Lung (tissue), 12 donors: Measurements from ENCODE around the gene ZDHHC1. TPM values are rescaled to one million over a fixed set of nuclear protein-coding genes. Genes with fewer than 3 reads are reported as not detected.

ENCODE experiments used
- ATAC-seq: fragments of 200-7000 bp; cut with Tn5 transposase; one replicate; pipeline ENCODE4 v1.9.1; 2020; ENCODE audit warnings: moderate number of reproducible peaks; ENCODE audit not compliant: insufficient read depth, low FRiP score
- DNase-seq, 3 donors: peaks; one replicate each; pipeline ENCODE4 v3.0.0-alpha.2; 2013 to 2017
- H3K27ac ChIP-seq, 2 donors: one replicate each; pipeline ENCODE4 v1.5.1; 2013; ENCODE audit warnings: mild to moderate bottlenecking in 2 of 2, moderate library complexity in 2 of 2, control low read depth in 1 of 2, inconsistent platforms in 1 of 2, low read depth in 1 of 2, low read length in 1 of 2
- H3K27me3 ChIP-seq, 3 donors: one replicate each; pipeline ENCODE4 v1.5.1; 2013; ENCODE audit warnings: low read length in 2 of 3; ENCODE audit not compliant: control insufficient read depth in 3 of 3, insufficient read depth in 3 of 3
- H3K36me3 ChIP-seq, 4 donors: one replicate each; pipeline ENCODE4 v1.5.1; 2013; ENCODE audit warnings: low read length in 4 of 4, mild to moderate bottlenecking in 1 of 4, moderate library complexity in 1 of 4; ENCODE audit not compliant: control insufficient read depth in 4 of 4, insufficient read depth in 4 of 4
- H3K4me1 ChIP-seq, 5 donors: one replicate each; pipeline ENCODE4 v1.5.1; 2013; ENCODE audit warnings: low read length in 5 of 5, mild to moderate bottlenecking in 2 of 5, moderate library complexity in 1 of 5; ENCODE audit not compliant: control insufficient read depth in 5 of 5, insufficient read depth in 5 of 5
- H3K4me3 ChIP-seq: one replicate; pipeline ENCODE4 v1.5.1; 2013; ENCODE audit warnings: mild to moderate bottlenecking, control low read depth, moderate library complexity
- H3K9ac ChIP-seq, 2 donors: one replicate each; pipeline ENCODE4 v1.5.1; 2013; ENCODE audit warnings: low read length in 2 of 2, control low read depth in 1 of 2; ENCODE audit not compliant: insufficient read depth in 1 of 2
- H3K9me3 ChIP-seq, 4 donors: one replicate each; pipeline ENCODE4 v1.5.1; 2013; ENCODE audit warnings: low read length in 3 of 4, mild to moderate bottlenecking in 1 of 4, moderate library complexity in 1 of 4; ENCODE audit not compliant: control insufficient read depth in 4 of 4, insufficient read depth in 3 of 4
- CTCF ChIP-seq: IDR thresholded peaks from 2 replicates; pipeline ENCODE4 v1.5.1; 2012; ENCODE audit warnings: mild to moderate bottlenecking; ENCODE audit errors: control extremely low read depth, extremely low read depth
- WGBS, 2 donors: extraction: QIAGEN DNeasy Blood & Tissue Kit; methylation state at CpG; one replicate each; pipeline ENCODE4 v1.1.7; 2013; 5-methylcytosine and 5-hydroxymethylcytosine counted together
- polyA plus RNA-seq, 2 donors: library from polyadenylated mRNA; stranded (reverse); fragments of 200-250 nt; gene quantifications; one replicate each; pipeline ENCODE4 v1.2.1, GENCODE V29; 2013
- total RNA-seq, 2 donors: library from RNA; depleted of rRNA in 1 of 2; stranded (reverse); fragments of >200 nt in 1 of 2; gene quantifications; one replicate each; pipeline ENCODE4 v1.2.1, GENCODE V29; 2014 to 2021
- donor health status: control.
- donor health status: control.
- donor health status: Bipolar disorder and iron deficiency.
- donor health status: healthy.
- donor health status: DM: yes; HTN: yes; CAD: no.

The ZDHHC1 gene
- total and polyA plus RNA-seq, 4 donors = 10.9 to 31.8 (median 21.2) TPM

DNA sequence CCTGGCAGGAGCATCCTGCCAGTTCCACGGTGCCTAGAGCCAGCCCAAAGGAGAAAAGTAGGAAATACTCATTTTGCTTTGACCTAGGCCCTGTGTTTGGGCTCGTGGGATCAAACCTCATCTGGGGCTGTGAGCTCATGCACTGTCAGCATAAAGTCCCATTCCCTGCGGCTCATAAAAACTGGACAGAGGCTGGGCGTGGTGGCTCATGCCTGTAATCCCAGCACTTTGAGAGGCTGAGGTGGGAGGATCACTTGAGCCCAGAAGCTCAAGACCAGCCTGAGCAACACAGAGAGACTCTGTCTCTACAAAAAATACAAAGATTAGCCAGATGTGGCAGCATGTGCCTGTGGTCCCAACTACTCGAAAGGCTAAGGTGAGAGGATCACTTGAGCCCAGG, 46.8 kb upstream of the ZDHHC1 start:
- ATAC-seq (no peak), DNase-seq (no peak)
- no peaks in the 10 kb centered on the region for H3K27me3 ChIP-seq
- no peaks in the 10 kb centered on the region for H3K9me3 ChIP-seq
- H3K27ac ChIP-seq = no peak overlapping the region
- H3K36me3 ChIP-seq = peaks cover 0 to 9% (median 0%) of the 10 kb centered on the region in 4 donors
- H3K4me3 ChIP-seq = no peak overlapping the region
- peaks cover 12 to 54% (median 18%) of the 10 kb centered on the region in 5 donors for H3K4me1 ChIP-seq
- no peak for TF ChIP-seq CTCF
- no peak overlapping the region for H3K9ac ChIP-seq
- 85 to 92% methylated on average over 5 of the region's 5 CpGs for WGBS, 2 donors

- H3K9me3 ChIP-seq = no peaks in the 10 kb centered on the region
- no peak for TF ChIP-seq CTCF
- peaks cover 12 to 61% (median 25%) of the 10 kb centered on the region in 5 donors for H3K4me1 ChIP-seq
- H3K9ac ChIP-seq = no peak overlapping the region
- H3K36me3 ChIP-seq = peaks cover 0 to 9% (median 0%) of the 10 kb centered on the region in 4 donors
- H3K27me3 ChIP-seq = no peaks in the 10 kb centered on the region
- 90% methylated on average over 5 of the region's 5 CpGs for WGBS, 2 donors
- DNase-seq = no peak
- ATAC-seq = no peak
- H3K4me3 ChIP-seq = no peak overlapping the region
- peak overlapping the region in 1 of 2 donors; percentile 37 for H3K27ac ChIP-seq
Observed at GRCh38 chr16:67462279-67462655, 46.0 kb upstream of the ZDHHC1 start.

DNA sequence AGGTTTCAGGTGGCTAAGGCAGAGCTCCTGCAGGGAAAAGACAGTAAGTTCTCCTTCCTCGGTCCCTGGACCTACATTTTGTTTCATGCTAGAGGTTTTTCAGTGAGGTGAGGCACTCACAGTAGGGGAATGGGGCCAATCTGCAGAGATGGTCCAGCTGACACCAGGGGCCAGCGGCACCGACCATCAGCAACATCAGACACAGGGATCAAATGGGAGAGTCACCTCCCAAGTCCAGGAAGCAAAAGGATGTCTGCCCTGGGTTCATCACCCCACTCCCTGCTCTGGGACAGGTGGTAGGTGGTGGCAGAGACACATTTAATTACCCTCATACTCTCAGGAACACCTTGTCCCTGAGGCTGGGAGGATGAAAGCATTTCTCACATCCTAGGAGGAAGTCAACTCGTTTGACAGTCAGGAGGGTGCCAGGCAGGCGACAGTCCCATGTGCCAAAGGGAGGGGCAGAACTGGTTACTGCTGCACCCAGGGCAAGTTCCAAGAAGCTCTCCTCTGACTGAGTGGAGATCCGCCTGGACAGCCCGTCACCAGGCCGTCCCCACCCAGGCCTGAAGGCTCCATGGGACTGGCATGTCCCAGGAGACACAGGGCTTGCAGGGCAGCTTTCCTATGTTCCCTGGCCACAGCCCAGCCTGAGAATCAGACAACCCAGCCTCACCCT, 45.5 kb upstream of the ZDHHC1 start:
- H3K27ac ChIP-seq = peak overlapping the region in 1 of 2 donors; percentile 40
- H3K36me3 ChIP-seq = peaks cover 0 to 9% (median 0%) of the 10 kb centered on the region in 4 donors
- no peaks in the 10 kb centered on the region for H3K27me3 ChIP-seq
- WGBS, 2 donors = 67 to 70% methylated on average over 8 of the region's 8 CpGs
- H3K9ac ChIP-seq = peak overlapping the region in 1 of 2 donors; percentile 11
- H3K4me3 ChIP-seq = no peak overlapping the region
- TF ChIP-seq CTCF = no peak
- no peaks in the 10 kb centered on the region for H3K9me3 ChIP-seq
- peaks cover 12 to 64% (median 25%) of the 10 kb centered on the region in 5 donors for H3K4me1 ChIP-seq
- ATAC-seq (no peak), DNase-seq (no peak)
